Chondrocyte (in vitro differentiated cells): ENCODE measurements around the gene FGFR3. TPM values are rescaled to one million over a fixed set of nuclear protein-coding genes. Genes with fewer than 3 reads are reported as not detected.

Source experiments
- DNase-seq: peaks from one replicate; pipeline ENCODE4 v3.0.0; 2021; ENCODE audit warnings: mixed read lengths, low spot score
- H3K27ac Mint-ChIP-seq: one replicate; pipeline ENCODE4 v1.8.0; 2021; ENCODE audit warnings: mild to moderate bottlenecking, moderate library complexity, mixed read lengths; ENCODE audit not compliant: unreplicated experiment
- H3K27me3 Mint-ChIP-seq: 2 replicates; pipeline ENCODE4 v1.8.0; 2021; ENCODE audit warnings: low read depth, mixed read lengths
- H3K36me3 Mint-ChIP-seq: 2 replicates; pipeline ENCODE4 v1.8.0; 2021; ENCODE audit warnings: low read depth, mixed read lengths
- H3K4me1 Mint-ChIP-seq: 2 replicates; pipeline ENCODE4 v1.8.0; 2021; ENCODE audit warnings: low read depth, mild to moderate bottlenecking, mixed read lengths
- H3K4me3 Mint-ChIP-seq: one replicate; pipeline ENCODE4 v1.8.0; 2021; ENCODE audit warnings: mild to moderate bottlenecking, moderate library complexity, mixed read lengths; ENCODE audit not compliant: unreplicated experiment
- H3K9me3 Mint-ChIP-seq: 2 replicates; pipeline ENCODE4 v1.8.0; 2021; ENCODE audit warnings: low read depth, mixed read lengths
- total RNA-seq: library from RNA; stranded (reverse); gene quantifications from 3 replicates; pipeline ENCODE4 v1.2.1, GENCODE V29; 2021
- TF ChIP-seq, protein P1 (sequence below): fragments of 200-600 bp; sonication (generic); IDR thresholded peaks from 2 replicates; pipeline ENCODE4 v1.5.0; 2021; ENCODE audit warnings: antibody characterized with exemption, mild to moderate bottlenecking, moderate library complexity

Gene FGFR3
- total RNA-seq, 1 donor from 2014 or later: 1.3 TPM

DNA sequence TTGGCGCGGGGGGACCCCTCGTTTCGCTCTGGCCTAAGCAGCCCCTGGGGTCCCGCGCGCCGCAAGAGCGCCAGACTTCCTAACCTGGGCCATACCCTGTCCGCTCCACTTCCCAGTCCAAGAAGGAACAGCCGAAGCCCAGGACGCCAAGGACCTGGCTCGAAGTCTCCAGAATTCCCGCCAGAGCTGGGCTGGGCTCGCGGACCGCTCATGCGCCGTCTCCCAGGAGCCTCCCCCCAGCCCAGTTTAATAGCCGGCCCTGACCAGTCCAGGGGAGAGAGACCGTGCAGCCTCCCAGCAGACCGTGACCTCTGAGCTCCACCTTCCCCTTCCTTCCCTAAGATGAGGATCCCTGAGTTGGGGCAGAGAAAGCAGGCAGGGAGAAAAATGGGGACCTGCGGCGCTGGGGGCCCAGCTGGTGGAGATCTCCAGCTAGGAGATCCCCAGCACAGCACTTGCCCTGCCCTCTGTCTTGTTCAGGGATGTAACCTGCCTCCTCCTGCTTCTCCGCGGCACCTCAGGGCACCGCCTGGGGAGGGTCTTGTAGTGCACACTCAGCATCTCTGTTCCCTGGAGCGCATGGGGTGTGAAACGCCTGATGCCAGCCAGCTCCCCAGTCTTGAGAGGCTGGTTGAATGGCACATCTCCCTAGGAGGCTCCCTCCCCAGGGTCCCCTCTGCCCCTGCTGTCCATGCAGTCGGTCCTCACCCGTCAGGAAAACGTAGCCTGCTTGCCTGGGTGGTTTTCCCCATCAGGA lies 64.0 kb downstream of the FGFR3 start:
- Mint-ChIP-seq H3K9me3 (no peaks in the 10 kb centered on the region), H3K27ac (no peak overlapping the region), H3K36me3 (no peaks in the 10 kb centered on the region), H3K4me3 (peak overlapping the region; percentile 74), H3K4me1 (peaks cover 31% of the 10 kb centered on the region), H3K27me3 (no peaks in the 10 kb centered on the region)
- no peak for DNase-seq
- TF ChIP-seq, protein P1, sequence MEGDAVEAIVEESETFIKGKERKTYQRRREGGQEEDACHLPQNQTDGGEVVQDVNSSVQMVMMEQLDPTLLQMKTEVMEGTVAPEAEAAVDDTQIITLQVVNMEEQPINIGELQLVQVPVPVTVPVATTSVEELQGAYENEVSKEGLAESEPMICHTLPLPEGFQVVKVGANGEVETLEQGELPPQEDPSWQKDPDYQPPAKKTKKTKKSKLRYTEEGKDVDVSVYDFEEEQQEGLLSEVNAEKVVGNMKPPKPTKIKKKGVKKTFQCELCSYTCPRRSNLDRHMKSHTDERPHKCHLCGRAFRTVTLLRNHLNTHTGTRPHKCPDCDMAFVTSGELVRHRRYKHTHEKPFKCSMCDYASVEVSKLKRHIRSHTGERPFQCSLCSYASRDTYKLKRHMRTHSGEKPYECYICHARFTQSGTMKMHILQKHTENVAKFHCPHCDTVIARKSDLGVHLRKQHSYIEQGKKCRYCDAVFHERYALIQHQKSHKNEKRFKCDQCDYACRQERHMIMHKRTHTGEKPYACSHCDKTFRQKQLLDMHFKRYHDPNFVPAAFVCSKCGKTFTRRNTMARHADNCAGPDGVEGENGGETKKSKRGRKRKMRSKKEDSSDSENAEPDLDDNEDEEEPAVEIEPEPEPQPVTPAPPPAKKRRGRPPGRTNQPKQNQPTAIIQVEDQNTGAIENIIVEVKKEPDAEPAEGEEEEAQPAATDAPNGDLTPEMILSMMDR: peak; percentile 26

DNA sequence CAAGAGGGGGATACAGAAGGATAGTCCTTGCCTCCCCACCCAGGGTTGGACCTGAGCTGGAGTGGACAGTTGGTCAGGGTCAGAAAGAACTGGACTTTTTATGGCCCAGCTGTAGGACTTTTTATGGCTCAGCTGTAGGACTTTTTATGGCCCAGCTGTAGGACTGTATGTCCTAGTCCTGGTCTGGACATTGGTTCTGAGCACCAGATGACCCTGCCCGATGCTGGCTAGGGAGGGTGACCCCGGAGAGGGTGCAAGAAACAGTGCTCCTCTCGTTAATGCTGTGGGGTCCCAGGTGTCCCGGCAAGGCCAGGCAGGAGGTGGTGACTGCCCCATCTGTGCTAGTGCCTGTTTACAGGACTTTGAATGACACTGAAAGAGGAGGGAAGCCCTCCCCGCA lies 64.8 kb downstream of the FGFR3 start:
- Mint-ChIP-seq H3K9me3 (no peaks in the 10 kb centered on the region), H3K4me3 (no peak overlapping the region), H3K4me1 (peaks cover 25% of the 10 kb centered on the region), H3K27me3 (no peaks in the 10 kb centered on the region), H3K36me3 (no peaks in the 10 kb centered on the region), H3K27ac (no peak overlapping the region)
- TF ChIP-seq, protein P1: no peak
- no peak for DNase-seq

Other genes starting within 250 kb of the FGFR3 start
- gene FAM53A, start 109.0 kb upstream of the FGFR3 start, total RNA-seq: 6.9 to 8.0 TPM (median 7.3 TPM) in 3 replicates
- 47.0 to 48.7 TPM (median 47.5 TPM) in 3 replicates for gene SLBP, start 81.0 kb upstream of the FGFR3 start, total RNA-seq
- 37.0 to 56.2 TPM (median 43.0 TPM) in 3 replicates for gene TMEM129, start 72.0 kb upstream of the FGFR3 start, total RNA-seq
- 15.9 to 20.9 TPM (median 19.3 TPM) in 3 replicates for gene TACC3, start 71.8 kb upstream of the FGFR3 start, total RNA-seq
- 39.6 to 45.2 TPM (median 41.3 TPM) in 3 replicates for gene LETM1, start 62.9 kb downstream of the FGFR3 start, total RNA-seq
- gene NSD2, start 78.1 kb downstream of the FGFR3 start, total RNA-seq: 46.9 to 56.5 TPM (median 53.5 TPM) in 3 replicates
- gene NELFA, start 215.7 kb downstream of the FGFR3 start, total RNA-seq: 23.5 to 25.6 TPM (median 24.0 TPM) in 3 replicates